NCI-H2081 treated with DMSO at 0.1 percent for 48 hours (cell line): Measurements from ENCODE around the gene YBX1.

Experiments
- DNase-seq: peaks from one replicate; lab custom pipeline; 2025; lab: John Stamatoyannopoulos, UW

YBX1 gene

GRCh38 chr1:42735056-42735455, 52.8 kb downstream of the YBX1 start:
- no peak for DNase-seq

GRCh38 chr1:42735477-42736105, 53.4 kb downstream of the YBX1 start:
- no peak for DNase-seq

GRCh38 chr1:42736152-42736551, 53.9 kb downstream of the YBX1 start:
- DNase-seq = no peak

GRCh38 chr1:42736571-42737200, 54.5 kb downstream of the YBX1 start:
- no peak for DNase-seq

- DNase-seq = peak; percentile 8
Measured at GRCh38 chr1:42737257-42737656, 55.0 kb downstream of the YBX1 start.

- DNase-seq = no peak
Measured at GRCh38 chr1:42737986-42738677, 55.9 kb downstream of the YBX1 start.

GRCh38 chr1:42738678-42739226, 56.5 kb downstream of the YBX1 start:
- no peak for DNase-seq

GRCh38 chr1:42739753-42740700, 57.8 kb downstream of the YBX1 start, which contains the start of gene CLDN19:
Gene CLDN19, minus strand, starts transcription at chr1:42740236. Its CDS starts 173 bp downstream, at chr1:42740063.
- DNase-seq = no peak

GRCh38 chr1:42740851-42741580, 58.8 kb downstream of the YBX1 start:
- DNase-seq = no peak

- no peak for DNase-seq
Measured at GRCh38 chr1:42741706-42742105, 59.5 kb downstream of the YBX1 start.

- no peak for DNase-seq
Measured at GRCh38 chr1:42742141-42742540, 59.9 kb downstream of the YBX1 start.

GRCh38 chr1:42742617-42743316, 60.5 kb downstream of the YBX1 start:
- DNase-seq = no peak

GRCh38 chr1:42743317-42744147, 61.3 kb downstream of the YBX1 start:
- DNase-seq = no peak

- DNase-seq = no peak
Measured at GRCh38 chr1:42744148-42744413, 61.9 kb downstream of the YBX1 start.

- no peak for DNase-seq
Measured at GRCh38 chr1:42745851-42746250, 63.6 kb downstream of the YBX1 start.

GRCh38 chr1:42746436-42747105, 64.4 kb downstream of the YBX1 start:
- DNase-seq = no peak

GRCh38 chr1:42747125-42747524, 64.9 kb downstream of the YBX1 start:
- no peak for DNase-seq

- DNase-seq = no peak
Measured at GRCh38 chr1:42748021-42748420, 65.8 kb downstream of the YBX1 start.
